Measurements from ENCODE around the gene ABHD12B.

DNA sequence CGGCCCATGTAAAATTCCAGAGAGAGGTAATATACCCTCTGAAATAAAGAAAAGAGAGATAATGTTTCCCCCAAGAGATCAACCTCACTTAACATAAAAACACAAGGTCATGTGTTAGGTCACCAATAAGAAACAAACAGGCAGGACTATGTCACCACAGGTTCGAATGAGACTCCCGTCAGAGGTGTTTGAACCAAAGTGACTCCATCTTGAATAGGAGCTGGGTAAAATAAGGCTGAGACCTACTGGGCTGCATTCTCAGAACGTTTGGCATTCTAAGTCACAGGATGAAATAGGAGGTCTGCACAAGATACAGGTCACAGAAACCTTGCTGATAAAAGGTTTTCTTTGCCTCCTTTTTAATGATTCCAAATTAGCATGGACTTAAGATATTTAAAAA, 65.9 kb downstream of the ABHD12B start:
- TF ChIP-seq EZH2 (optimal IDR thresholded peaks at IDR 0.05; ENCODE audit: low read depth, low read length), result no peak
- TF ChIP-seq, protein P1, sequence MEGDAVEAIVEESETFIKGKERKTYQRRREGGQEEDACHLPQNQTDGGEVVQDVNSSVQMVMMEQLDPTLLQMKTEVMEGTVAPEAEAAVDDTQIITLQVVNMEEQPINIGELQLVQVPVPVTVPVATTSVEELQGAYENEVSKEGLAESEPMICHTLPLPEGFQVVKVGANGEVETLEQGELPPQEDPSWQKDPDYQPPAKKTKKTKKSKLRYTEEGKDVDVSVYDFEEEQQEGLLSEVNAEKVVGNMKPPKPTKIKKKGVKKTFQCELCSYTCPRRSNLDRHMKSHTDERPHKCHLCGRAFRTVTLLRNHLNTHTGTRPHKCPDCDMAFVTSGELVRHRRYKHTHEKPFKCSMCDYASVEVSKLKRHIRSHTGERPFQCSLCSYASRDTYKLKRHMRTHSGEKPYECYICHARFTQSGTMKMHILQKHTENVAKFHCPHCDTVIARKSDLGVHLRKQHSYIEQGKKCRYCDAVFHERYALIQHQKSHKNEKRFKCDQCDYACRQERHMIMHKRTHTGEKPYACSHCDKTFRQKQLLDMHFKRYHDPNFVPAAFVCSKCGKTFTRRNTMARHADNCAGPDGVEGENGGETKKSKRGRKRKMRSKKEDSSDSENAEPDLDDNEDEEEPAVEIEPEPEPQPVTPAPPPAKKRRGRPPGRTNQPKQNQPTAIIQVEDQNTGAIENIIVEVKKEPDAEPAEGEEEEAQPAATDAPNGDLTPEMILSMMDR (IDR thresholded peaks at IDR 0.05; ENCODE audit: low read length), result no peak
- TF ChIP-seq EZH2phosphoT487 (IDR thresholded peaks at IDR 0.05; ENCODE audit: low read length), result no peak

Data from MM.1S (cell line).